ENCODE results near the gene SEH1L.
"Not testable (repeated sequence)": the region's sequence is repeated elsewhere in the genome, so short reads cannot be mapped to it uniquely, and the experiment has no call there.

The SEH1L gene, protein sequence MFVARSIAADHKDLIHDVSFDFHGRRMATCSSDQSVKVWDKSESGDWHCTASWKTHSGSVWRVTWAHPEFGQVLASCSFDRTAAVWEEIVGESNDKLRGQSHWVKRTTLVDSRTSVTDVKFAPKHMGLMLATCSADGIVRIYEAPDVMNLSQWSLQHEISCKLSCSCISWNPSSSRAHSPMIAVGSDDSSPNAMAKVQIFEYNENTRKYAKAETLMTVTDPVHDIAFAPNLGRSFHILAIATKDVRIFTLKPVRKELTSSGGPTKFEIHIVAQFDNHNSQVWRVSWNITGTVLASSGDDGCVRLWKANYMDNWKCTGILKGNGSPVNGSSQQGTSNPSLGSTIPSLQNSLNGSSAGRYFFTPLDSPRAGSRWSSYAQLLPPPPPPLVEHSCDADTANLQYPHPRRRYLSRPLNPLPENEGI

DNA sequence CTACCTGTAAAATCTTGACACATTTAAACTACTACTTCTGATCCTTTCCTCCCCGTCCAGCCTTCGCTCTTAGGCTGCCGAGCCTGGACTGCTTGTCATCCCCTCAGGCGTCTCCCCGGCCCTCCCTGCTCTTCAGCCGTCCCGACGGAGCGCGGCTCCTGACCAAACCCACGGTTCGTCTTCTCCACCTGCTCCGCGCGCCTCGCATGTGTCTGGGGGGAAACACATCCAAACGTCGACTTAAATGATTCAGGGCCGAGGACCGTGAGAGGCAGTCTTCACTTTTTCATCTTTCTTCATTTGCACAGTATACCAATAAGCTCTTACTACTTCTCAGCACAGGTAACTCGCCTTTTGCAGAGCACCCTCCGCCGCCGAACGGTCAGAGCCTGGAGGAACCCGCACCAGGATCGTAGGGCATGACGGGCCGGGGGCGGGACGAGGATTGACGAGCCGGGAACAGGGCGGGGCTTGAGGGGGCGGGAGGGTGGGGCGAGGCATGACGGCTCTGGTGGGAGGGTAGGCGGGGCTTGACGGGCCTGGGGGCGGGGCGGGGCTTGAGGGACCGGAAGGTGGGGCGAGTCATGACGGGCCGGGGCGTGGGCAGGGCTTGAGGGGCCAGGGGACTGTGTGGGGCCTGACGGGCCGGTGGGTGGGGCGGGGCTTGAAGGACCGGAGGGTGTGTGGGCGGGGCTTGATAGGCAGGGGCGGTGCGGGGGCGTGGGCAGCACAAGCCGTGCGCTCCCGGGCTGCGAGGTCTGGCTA lies at the start of gene SEH1L:
TSS of gene SEH1L (plus strand) at position 727 of the 765 bp plus-strand sequence. CDS start 111 bp downstream, outside the sequence.
- Histone ChIP-seq H3K36me3 (replicated peaks; ENCODE audit: insufficient read depth, low read length) (no peaks in the 10 kb centered on the region), H3K9me2 (replicated peaks; ENCODE audit: insufficient read depth, low read length) (no peaks in the 10 kb centered on the region), H3K4me1 (ENCODE audit: low read length) (peaks cover 5% of the 10 kb centered on the region; the same call in 1 of the 2 replicates), H3F3A (ENCODE audit: insufficient read depth, low read length) (peaks cover 26% of the 10 kb centered on the region), H2AFZ (ENCODE audit: low read length) (peak within 1 kb of the TSS; percentile 93), H3K79me2 (ENCODE audit: low read length) (peaks cover 45% of the 10 kb centered on the region), H3K27me3 (replicated peaks; ENCODE audit: insufficient read depth, low read length) (no peaks in the 10 kb centered on the region), H3K27ac (ENCODE audit: low read length) (peak within 1 kb of the TSS; percentile 99), H3K4me2 (ENCODE audit: low read depth, low read length) (peak within 1 kb of the TSS; percentile 93), H3K9me3 (replicated peaks; ENCODE audit: insufficient read depth, low read length) (no peaks in the 10 kb centered on the region), H4K20me1 (ENCODE audit: insufficient read depth, low read length) (no peaks in the 10 kb centered on the region), H3K9ac (ENCODE audit: low read length) (peak within 1 kb of the TSS; percentile 94), H3K4me3 (ENCODE audit: low read length) (peak within 1 kb of the TSS; percentile 95)
- TF ChIP-seq, protein P1, sequence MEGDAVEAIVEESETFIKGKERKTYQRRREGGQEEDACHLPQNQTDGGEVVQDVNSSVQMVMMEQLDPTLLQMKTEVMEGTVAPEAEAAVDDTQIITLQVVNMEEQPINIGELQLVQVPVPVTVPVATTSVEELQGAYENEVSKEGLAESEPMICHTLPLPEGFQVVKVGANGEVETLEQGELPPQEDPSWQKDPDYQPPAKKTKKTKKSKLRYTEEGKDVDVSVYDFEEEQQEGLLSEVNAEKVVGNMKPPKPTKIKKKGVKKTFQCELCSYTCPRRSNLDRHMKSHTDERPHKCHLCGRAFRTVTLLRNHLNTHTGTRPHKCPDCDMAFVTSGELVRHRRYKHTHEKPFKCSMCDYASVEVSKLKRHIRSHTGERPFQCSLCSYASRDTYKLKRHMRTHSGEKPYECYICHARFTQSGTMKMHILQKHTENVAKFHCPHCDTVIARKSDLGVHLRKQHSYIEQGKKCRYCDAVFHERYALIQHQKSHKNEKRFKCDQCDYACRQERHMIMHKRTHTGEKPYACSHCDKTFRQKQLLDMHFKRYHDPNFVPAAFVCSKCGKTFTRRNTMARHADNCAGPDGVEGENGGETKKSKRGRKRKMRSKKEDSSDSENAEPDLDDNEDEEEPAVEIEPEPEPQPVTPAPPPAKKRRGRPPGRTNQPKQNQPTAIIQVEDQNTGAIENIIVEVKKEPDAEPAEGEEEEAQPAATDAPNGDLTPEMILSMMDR (IDR thresholded peaks at IDR 0.05; ENCODE audit: low read length) = no peak
- TF ChIP-seq EZH2 (optimal IDR thresholded peaks at IDR 0.05; ENCODE audit: low read depth, low read length) (no peak), EZH2phosphoT487 (IDR thresholded peaks at IDR 0.05; ENCODE audit: low read length) (no peak)
- peak; percentile 96 for DNase-seq

GRCh38 chr18:12901208-12901607 lies 46.6 kb upstream of the SEH1L start:
- not testable (repeated sequence) for H3K4me2 ChIP-seq (ENCODE audit: low read depth, low read length); H2AFZ ChIP-seq (ENCODE audit: low read length); H3K4me3 ChIP-seq (ENCODE audit: low read length); H3K27ac ChIP-seq (ENCODE audit: low read length); DNase-seq; H3K79me2 ChIP-seq (ENCODE audit: low read length); H3K9ac ChIP-seq (ENCODE audit: low read length); H4K20me1 ChIP-seq (ENCODE audit: insufficient read depth, low read length); H3K9me3 ChIP-seq (replicated peaks; ENCODE audit: insufficient read depth, low read length); H3K36me3 ChIP-seq (replicated peaks; ENCODE audit: insufficient read depth, low read length); H3K4me1 ChIP-seq (ENCODE audit: low read length); H3K9me2 ChIP-seq (replicated peaks; ENCODE audit: insufficient read depth, low read length); H3F3A ChIP-seq (ENCODE audit: insufficient read depth, low read length)
- H3K27me3 ChIP-seq (replicated peaks; ENCODE audit: insufficient read depth, low read length) = peaks cover 16% of the 10 kb centered on the region

GRCh38 chr18:12904012-12904516 lies 43.7 kb upstream of the SEH1L start:
- TF ChIP-seq EZH2phosphoT487 (IDR thresholded peaks at IDR 0.05; ENCODE audit: low read length) = no peak
- TF ChIP-seq, protein P1 (IDR thresholded peaks at IDR 0.05; ENCODE audit: low read length) = no peak
- no peak for TF ChIP-seq EZH2 (optimal IDR thresholded peaks at IDR 0.05; ENCODE audit: low read depth, low read length)
- Histone ChIP-seq H4K20me1 (ENCODE audit: insufficient read depth, low read length) (no peaks in the 10 kb centered on the region), H3K9me3 (replicated peaks; ENCODE audit: insufficient read depth, low read length) (no peaks in the 10 kb centered on the region), H3K4me2 (ENCODE audit: low read depth, low read length) (no peak overlapping the region), H3F3A (ENCODE audit: insufficient read depth, low read length) (no peaks in the 10 kb centered on the region), H2AFZ (ENCODE audit: low read length) (no peak overlapping the region), H3K27me3 (replicated peaks; ENCODE audit: insufficient read depth, low read length) (peaks cover 35% of the 10 kb centered on the region), H3K9me2 (replicated peaks; ENCODE audit: insufficient read depth, low read length) (no peaks in the 10 kb centered on the region), H3K27ac (ENCODE audit: low read length) (no peak overlapping the region), H3K79me2 (ENCODE audit: low read length) (no peaks in the 10 kb centered on the region), H3K4me1 (ENCODE audit: low read length) (no peaks in the 10 kb centered on the region), H3K36me3 (replicated peaks; ENCODE audit: insufficient read depth, low read length) (no peaks in the 10 kb centered on the region), H3K9ac (ENCODE audit: low read length) (no peak overlapping the region), H3K4me3 (ENCODE audit: low read length) (no peak overlapping the region)
- DNase-seq = no peak
